ENCODE measurements around the gene WBP1.

The WBP1 gene

DNA sequence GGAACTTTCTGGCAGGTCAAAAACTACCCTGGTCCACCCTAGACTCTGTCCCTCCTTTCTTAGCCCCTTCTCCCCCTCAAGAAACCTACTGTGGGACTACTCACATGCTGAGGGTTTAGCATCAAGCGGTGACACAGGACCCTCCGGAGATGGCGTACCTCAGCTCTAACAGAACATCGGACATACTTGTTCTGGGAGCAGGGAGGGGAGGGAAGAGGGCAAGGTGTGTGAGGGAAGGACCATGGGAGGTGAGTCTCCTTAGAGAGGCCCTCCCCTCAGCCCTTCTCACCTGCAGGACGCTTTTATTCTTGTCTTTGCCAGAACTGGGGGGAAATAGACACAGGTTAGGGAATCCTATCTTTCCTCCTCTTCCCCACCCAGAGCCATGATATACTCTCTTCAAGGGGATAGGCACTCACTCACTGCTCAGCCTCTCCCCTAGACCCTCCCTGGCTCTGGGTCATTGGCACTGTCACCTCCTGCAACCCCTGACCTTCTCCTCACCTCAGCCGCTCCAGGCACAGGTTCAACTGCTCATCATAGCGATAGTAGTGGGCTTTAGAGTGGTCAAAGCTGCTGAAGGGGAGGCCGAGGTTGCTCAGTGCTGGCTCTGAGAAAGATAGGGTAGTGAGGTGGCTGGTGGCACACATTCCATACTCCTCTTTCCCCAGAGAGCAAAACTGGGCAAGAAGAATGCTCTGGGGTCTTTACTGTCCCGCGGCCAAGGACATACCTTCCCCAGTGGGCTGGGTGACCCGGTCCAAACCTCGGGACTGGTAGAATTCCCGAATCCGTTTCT, 47.4 kb downstream of the WBP1 start:
- DNase-seq: no peak

DNA sequence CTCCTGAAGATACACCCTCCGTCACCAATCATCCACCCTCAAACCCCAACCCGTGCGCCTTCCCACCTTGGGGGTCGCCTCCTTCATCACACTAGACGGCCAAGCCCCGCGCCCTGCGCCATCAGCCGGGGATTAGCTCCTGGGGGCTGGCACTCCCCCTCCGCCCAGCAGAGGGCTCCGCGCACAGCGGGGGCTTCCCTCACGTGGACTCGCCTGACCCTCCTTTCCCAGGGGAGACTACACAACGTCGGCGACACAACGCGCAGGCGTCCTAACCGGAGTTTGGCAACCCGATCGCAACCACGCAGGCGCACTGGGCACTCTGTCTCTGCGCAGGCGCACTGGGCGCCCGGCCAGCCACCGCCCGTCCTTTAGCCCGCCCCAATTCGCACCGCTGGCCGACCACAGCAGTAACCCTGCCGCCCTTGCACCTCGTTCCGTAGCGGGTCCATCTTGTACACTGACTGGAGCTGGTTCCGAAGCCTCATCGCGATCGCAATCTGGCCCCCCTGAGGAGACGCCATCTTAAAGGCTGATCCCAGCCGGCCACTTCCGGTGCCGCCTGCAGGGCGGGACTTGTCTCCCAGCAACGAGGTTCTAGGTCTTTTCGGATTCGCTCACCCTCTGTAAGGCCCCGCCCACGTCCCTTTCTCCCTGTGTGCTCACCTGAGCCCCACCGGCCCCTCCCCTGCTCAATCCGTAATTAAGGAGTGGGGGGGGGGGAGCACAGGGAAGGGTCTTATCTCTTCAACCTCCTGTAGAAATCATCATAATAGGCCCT, 49.1 kb downstream of the WBP1 start, which contains the start of gene PCGF1:
Gene PCGF1 (minus strand): TSS at position 551 of the 781 bp plus-strand sequence. CDS start 27 bp downstream, at position 524.
- peak; percentile 98 to 99 for DNase-seq

- peak; percentile 32 to 66 for DNase-seq
Measured at GRCh38 chr2:74507926-74508520, 49.8 kb downstream of the WBP1 start.

DNA sequence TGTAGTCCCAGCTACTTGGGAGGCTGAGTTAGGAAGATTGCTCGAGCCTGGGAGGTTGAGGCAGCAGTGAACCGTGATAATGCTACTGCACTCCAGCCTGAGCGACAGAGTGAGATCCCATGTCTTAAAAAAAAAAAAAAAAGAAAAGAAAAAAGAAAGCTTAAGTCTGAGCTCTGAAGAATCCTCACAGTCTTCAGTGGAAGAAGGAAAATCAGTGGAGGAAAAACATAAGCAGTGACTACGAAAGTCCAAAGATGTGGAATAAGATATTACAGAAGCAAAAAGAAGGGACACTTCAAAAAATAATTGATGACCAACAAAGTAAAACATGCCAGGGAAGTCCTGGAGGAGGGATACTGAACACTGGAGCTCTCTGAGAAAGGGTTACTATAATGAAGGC, 52.0 kb downstream of the WBP1 start:
- no peak for DNase-seq

All from NCI-H1930 (cell line).